GM19023 (cell line): ENCODE measurements around the gene CUL7.
"Not testable (repeated sequence)": the region's sequence is repeated elsewhere in the genome, so short reads cannot be mapped to it uniquely, and the experiment has no call there.

Experiments
- ATAC-seq: cut with Tn5 transposase; IDR thresholded peaks from one replicate; pipeline ENCODE4 v1.9.1; 2021; ENCODE audit warnings: mild to moderate bottlenecking, moderate library complexity; ENCODE audit not compliant: unreplicated experiment

Gene CUL7

DNA sequence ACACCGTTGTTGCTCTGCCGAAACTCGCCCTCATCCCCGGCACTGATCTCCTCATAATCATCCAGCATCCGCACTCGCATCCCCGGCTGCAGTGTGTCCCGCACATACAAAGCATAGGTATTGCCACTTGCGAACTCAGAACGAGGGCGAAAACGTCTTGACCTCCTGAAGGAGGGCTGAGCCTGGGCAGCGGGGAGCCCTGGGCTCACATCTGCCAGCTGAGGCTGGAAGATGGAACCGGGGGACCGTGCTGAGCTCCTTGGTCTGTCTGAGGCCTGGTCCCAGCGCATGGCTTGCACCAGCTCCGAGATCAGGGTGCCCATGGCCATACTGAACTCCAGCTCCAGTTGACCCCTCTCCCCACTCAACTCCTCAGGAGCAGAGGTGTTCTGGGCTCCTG is 2.7 kb downstream of the CUL7 start:
- ATAC-seq, result no peak

DNA sequence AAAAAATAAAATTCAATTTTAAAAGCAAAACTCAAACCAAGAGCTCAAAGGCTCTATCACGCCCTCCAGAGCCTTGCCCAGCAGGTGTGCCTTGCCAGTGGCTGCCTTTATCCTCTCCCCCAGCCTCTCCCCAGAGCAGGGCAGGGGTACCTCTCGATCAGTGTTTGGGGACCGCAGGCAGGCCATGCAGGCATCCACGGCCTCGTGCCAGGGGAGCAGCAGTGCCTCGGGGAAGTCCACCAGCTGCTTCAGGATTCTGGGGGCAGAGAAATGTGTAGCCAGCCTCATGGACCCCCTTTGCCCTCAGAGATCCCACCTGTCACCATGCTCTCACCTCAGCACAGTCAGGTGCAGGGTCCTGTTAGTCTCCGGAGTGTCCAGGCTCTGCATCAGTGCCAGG is 5.7 kb downstream of the CUL7 start:
- ATAC-seq, result no peak

DNA sequence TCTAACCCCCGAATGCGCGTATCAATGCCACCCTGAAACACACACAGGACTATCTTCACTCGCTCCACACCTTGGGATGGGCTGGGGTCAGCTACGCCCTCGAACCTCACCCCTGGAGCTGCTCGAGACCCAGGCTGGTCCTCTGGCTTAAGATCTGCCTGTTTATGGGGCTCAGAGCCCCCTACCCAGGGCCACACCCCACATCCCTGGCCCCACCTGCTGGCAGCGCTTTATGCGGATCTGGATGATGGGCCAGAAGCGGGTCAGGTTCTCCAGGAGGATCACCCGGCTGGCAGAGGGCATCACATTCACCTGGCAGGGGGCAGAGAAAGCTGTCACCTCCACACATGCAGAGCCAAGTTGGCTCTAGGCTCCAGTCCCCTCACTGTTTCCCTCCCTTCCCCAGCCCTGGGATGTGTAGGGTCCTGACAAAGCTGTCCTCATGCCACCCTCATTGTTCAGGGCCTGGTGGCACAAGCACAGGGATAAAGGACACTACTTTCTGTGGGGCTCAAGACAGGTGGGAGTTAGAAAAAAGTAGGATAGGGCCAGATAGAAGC is 8.2 kb downstream of the CUL7 start:
- ATAC-seq, result no peak

DNA sequence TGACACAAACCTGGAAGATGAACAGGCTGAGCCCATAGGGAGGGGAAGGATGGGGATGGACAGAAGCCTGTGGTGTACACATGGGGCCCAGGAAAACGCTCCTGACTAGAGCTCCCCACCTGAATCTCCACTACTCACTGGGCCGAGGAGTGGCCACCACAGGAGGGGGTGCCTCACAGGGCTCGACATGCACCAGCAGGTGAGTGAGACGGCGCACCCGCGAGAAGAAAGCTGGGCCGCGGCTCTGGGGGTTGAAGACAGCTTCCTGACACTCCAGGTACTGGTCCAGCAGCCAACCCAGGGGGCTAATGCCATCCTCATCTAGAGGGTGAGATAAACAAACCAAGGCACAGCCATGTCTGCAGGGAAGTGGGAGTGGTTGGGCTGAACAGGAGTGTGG is 10.3 kb downstream of the CUL7 start:
- no peak for ATAC-seq

DNA sequence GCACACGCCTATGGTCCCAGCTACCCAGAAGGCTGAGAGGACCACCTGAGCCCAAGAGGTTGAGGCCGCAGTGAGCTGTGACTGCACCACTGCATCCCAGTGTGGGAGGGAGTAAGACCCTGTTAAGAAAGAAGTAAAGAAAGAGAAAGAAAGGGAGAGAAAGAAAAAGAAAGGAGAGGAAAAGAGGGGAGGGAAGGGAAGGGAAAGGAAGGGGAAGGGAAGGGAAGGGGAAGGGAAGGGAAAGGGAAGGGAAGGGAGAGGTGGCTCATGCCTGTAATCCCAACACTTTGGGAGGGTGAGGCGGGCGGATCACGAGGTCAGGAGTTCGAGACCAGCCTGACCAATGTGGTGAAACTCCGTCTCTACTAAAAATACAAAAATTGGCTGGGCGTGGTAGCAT is 12.2 kb downstream of the CUL7 start:
- not testable (repeated sequence) for ATAC-seq

DNA sequence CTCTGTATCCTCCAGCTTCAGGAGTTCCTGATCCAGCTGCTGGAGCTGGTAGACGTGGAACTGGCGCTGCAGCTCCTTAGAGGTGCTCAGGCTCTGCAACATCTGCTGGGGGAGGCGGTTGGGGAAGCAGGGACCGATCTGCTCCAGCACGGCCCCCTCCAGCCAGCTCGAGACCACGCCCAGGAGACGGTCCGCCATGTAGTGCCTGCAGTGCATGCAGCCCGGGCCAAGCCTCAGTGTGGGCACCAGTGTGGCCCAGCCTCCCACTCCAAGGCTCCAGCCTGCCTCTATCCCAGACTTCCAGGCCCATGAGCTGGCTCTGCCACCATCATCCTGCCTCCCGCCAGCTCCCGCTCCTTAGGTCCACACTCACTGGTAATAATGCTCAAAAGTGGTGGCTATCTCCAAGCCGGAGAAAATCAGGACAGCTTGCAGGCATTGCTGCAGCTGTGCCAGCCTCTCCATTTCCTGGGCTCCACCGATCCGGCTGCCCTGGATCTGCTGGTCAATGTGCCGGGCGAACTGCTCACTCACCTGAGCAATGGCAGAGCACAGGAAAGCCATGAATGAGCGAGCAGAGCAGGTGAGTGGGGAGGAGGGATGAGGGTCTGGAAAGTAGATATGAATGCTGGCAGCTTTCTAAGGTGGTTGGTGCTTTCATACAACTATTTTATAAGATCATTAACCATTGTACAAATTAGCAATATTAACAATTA is 13.0 kb downstream of the CUL7 start:
- ATAC-seq, result no peak

DNA sequence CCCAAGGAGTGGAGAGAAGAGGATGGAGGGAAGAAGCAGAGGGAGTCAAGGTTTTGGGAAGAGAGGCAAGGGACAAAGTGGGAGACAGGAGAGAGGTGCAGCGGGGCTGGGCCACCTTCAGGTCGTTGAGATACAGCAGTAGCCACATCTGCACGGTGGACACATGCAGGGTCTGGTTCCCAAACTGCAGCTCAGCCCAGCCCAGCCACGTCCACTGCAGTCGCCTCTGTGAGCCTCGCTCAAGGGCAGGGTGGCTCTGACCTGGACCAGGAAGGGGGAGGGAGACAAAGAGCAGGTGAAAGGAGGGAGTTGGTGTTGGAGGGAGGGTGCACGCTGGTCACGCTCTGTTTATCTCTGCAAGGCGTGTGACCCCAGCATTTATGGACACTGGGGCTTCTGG is 14.9 kb downstream of the CUL7 start:
- ATAC-seq, result no peak

DNA sequence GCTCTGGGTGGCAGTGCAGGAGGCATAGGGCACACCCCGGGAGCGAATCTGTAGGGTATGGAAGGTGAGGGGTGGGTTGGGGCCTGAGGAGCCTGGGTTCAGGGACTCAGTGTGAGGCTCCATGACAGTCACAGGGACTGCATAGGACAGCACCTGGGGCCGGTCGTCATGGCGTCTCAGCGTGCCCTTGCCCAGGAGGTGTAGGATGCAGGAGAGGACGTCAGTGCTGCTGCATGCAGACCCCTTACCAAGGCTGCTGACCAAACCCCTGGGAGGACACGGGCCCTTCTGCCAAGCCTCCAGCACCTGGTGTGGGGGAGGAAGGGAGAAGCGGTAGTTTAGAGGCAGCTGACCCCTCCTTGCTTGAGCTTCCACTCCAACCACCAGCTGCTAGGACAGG is 15.9 kb downstream of the CUL7 start:
- no peak for ATAC-seq

DNA sequence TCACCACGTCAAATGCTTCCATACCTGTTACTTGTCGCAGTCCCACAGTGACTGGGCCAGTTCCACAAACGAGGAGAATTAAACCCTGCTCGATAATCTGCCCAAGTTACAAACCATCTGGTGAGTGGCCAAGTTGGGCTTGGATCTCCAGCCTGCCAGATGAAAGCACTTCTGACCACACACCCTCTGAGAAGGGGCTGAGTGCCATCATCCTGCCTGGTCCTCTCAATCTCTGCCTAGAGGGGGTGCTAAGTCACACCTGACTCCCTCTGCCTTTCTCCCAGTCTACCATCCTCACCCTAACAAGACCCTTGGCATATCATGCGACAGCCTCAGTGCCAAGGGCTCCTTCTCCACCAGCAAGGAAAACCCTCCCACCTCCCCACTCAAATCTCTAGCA is 16.5 kb downstream of the CUL7 start:
- ATAC-seq, result no peak

DNA sequence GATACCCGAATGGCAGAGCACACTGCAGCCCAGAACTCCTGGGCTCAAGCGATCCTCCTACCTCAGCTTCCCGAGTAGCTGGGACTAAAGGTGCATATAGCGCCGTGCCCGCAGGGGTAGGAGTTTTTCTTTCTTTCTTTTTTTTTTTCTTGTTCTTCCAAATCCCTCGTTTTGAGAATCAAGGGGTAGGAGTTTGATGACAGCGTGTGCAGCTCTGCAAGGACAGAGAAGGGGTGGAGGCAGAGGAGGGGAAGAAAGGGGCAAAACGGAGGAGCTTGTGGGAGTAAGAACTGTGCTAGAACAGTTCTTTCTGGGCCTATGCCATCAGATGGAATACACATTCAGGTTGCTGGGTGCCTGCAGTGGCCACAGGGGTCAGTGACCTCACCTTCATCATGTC is 16.9 kb downstream of the CUL7 start:
- no peak for ATAC-seq

DNA sequence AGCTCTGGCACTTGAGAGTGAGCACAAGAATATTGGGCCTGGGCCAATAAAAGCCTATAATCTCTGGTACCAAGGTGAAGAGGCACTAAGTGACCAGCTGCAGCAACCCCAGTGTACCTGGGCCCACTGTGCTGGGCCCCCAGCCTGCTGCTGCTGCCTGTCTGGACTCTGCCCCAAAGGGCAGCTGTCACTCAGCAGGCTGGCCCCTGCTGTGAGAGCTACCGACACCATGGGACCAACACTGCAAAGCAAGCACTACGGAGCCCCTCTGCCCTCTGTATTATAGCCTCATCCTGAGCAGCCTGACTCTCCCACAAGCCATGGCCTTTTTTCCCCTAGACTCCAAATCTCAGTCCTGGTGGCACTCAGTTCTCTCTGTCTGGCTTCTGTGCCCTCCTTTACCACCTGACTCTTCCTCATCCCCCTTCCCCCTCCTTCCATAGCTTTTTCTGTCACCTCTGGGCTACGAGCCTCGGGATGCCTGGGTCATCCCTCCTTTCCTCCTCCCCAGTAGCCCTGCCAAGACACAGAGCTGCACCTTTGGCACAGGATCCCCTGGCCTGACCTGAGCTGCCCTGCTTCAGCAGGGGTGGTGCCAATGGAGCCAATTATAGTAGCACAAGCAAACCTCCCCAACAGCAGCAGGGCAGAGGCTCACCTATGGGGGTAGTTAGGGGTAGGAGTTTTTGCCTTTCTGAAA is 18.0 kb downstream of the CUL7 start:
- no peak for ATAC-seq

DNA sequence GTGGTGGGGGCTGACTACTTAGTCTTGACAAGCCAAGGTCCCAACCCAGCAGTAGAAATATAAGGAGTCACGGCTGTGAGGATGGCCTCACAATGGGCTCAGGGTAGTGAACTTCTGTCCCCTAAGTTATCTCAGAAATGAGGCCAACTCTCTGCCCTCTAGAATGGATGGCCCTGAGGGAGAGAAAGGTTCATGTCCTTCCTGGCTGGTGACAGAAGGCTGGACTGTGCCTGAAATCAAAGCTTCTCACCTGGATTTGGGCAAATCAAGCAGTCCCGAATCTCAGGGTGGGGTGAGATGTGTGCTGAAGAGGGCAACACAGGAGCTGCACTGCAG is 19.5 kb downstream of the CUL7 start:
- no peak for ATAC-seq

DNA sequence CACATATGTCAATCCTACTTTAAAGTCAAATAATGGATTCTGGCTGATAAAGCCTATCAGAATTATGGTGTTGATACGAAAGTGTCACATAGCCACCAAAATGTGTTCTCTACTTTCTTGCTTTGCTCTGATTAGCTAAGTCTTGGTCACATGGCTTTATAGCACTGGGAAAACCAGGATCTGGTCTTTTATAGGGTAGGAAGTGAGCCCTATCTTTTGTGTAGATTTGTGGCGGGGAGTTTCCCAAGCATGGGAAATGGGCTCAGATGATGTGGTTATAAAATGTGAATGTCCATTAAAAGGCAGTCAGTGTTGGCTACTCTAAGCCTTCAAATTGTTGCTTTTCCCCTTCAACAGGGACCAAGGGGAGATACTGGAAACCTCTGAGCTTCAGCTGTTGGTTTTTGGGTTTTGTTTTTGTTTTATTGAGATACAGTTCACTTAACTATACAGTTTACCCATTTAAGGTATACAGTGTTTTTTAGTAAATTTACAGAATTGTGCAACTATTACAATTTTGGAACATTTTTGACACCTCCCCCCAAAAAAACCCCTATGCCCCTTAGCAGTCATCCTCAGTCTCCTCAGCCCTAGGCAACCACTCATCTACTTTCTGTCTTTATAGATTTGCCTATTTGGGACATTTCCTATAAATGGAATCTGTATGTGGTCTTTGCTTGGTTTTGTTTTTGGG is 20.0 kb downstream of the CUL7 start:
- no peak for ATAC-seq

DNA sequence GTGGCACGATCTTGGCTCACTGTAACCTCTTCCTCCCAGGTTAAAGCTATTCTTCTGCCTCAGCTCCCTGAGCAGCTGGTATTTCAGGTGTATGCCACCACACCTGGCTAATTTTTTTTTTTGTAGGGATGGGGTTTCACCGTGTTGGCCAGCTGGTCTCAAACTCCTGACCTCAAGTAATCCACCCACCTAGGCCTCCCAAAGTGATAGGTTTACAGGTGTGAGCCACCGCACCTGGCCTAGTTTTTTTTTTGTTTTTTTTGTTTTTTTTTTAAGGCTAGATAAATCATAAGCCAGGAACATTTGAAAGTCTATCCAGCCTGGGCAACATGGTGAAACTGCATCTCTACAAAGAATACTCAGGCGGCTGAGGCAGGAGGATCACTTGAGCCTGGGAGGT is 21.3 kb downstream of the CUL7 start:
- ATAC-seq, result no peak

DNA sequence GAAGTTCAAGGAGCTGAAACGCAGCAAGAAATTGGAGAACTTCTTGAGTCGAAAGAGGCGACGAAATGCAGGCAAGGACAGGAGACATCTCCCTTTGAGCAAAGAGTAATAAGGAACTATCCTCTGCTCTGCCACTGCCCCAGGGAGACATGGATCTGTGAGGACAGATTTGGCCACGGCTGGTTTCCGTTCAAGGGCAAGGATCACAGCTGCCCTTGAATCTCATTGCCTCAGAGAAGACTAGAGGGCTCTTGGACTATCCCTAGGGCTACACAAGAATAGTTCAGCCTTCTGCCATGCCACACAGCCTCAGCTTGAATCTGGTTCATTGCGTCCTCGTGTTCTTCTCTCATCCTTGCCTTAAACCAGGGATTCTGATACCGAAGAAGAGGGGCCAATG is 24.5 kb downstream of the CUL7 start:
- ATAC-seq, result no peak

DNA sequence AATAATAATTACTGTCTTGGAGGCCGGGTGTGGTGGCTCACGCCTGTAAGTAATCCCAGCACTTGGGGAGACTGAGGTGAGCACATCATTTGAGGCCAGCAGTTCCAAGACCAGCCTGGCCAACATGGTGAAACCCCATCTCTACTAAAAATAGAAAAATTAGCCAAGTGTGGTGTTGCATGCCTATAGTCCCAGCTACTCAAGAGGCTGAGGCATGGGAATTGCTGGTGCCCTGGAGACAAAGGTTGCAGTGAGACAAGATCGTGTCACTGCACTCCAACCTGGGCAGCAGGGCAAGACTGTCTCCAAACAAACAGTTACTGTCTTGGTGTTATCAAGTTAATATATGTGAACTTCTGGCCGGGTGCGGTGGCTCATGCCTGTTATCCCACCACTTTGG is 27.3 kb downstream of the CUL7 start:
- no peak for ATAC-seq

DNA sequence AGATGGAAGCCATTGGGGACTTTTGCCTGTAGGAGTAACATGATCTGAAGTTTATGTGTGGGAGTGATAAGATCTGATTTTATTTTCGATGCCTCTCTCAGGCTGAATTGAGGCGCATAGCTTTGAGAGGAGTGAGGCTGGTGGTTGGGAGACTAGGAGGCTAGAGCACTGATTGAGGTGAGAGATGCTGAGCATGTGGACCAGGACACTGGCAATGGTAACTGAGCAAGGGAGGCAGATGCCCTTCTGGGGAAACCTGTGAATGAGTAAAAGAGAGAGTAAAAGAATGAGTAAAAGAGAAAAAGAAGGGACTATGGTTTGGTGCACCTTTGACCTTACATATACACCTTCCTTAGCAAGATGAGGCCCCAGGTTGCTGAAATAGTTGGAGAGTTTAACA is 29.2 kb downstream of the CUL7 start:
- no peak for ATAC-seq

DNA sequence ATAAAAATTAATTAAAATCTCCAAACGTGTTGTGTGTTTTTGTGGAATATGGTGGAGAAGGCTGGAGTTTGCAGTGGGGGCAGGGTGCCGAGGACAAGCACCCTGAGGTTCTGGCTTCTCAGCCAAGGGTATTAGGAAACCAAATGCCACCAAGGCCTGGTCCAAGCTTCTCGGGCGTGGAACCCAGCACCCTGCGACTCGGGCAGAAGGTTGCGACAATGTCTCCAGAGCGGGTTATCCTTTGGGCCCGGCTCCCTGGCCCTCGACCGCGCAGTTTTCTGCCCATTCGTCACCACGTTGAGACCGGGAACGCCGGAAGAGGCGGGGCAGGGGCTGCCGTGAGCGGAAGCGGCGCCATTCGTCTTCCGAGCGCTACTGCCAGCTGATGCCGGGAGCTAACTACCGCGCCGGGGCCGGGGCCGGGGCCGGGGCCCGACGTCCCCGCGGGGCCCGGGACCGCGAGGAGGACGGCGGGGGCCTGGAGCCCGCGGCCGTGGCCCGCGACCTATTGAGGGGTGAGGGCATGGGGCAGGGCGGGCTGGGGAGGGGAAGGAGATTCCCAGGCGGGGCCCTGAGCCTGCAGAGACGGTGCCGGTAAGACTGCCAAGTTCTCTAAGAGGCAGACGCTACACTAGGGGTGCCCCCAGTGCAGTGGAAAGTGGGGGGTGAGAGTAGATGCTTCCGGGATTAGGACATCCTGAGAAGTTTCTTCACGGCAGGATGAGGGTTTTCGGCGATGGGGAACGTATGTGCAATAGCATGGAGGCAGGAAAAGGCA is 32.2 kb downstream of the CUL7 start, which contains the start of gene RRP36:
RRP36 (plus strand) TSS at position 354 of the 778 bp plus-strand sequence; CDS start at position 386, 32 bp downstream.
- ATAC-seq, result peak; percentile 75

DNA sequence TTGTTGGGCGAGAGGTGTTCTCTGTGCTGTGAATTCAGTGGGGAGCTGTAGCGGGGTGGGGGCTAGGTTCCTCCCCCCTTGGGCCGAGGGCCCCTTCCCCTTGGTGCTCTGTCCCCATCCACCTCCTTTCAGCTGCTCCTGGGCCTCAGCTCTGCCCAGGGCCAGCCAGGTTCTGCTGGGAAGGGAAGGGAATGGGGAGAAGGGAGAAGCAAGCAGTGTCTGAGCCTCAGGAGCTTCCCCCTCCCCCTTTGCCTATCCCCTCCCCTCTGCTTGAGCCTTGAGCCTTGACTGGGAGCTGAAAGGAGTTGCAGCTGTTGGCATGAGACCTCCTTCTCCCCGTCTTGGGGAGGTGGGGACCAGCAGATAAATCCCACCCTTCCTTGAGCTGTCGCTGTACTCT is 32.8 kb downstream of the CUL7 start:
- ATAC-seq, result no peak

DNA sequence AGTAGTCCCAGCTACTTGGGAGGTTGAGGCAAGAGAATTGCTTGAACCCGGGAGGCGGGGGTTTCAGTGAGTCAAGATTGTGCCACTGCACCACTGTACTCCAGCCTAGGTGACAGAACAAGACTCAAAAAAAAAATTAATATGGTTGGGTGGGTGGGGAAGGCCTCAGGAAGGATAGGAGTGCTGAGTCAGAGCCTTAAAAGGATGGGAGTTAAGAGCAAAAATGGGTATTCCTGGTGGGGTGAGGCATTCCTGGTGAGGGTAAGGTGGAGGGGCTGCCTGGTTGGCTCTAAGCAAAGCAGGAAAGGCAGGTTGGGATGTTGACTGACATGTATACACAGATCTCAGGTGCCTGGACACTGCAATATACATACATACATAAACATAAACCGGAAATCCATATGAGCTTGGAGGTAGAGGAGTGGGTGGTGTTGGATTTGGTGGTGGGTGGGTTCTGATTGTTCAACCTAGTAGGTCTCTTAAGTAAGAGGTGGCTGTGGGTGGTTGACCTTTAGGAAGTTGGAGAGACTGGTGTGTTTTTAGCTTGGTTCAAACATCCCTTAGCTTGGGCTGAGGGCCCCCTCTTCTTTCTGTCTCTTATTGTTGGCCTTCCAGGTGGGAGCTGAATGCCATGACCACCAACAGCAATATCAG is 33.5 kb downstream of the CUL7 start:
- ATAC-seq, result no peak

DNA sequence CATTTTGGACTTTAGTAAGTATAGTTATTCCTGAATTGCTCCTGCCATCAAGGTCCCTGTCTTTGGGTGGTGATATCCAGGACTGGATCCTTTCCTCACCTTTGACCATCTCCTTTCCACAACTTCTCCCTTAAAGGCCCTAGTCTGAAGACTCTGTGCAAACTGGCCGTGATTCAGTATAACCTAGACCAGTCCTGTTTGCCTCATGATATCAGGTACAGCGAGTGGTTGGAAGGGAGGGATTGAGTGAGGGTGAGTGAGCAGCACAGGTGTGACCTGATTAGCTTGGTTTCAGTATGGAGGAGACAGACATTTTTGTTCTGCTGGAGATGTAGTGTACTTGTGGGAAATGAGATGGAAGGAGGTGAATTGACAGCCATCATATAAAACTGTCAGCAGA is 34.5 kb downstream of the CUL7 start:
- no peak for ATAC-seq
